ENCODE measurements around the gene FOXP1. TPM values are rescaled to one million over a fixed set of nuclear protein-coding genes. Genes with fewer than 3 reads are reported as not detected.

The FOXP1 gene
- total RNA-seq, 2 donors from 2014 or later = 42.1 to 50.0 TPM

DNA sequence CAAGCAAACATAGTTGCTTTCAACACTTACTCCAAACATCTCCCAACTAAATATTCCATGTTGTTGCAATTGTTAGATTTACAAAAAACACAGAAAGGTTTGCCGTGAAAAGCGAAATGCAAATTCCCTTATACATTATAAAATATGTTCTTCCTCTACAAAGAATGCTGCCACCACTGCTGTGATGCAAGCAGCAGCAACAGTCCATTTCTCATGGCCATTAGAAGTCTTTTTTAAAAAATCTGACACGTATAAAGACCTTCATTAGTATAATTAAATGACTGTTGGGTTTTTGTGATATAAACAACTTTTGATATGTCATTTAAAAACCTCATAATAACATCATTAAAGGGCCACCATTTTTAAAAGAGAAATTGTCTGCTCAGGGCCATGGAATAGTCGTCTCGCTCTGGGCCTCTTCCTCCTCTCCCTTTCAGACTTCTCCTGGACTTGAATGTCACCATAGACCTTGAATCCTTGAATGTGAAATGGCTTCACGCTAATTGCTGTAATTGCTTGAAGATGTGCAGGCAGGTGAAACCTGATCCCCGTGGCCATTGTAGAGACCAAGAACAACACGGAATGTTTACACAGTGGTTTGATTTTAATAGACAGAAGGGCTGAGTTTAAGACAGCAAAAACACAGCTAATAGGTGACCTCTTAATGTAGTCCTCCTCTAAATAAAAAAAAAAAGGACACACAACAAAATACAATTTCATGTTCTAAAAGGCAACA is 450.4 kb downstream of the FOXP1 start:
- ATAC-seq (no peak), DNase-seq (no peak)
- intact Hi-C loops (cut with DNase I) = loop anchor here in 1 of 2 donors (10.0 kb wide), 1 partner anchor 72 kb away; no protein-coding TSS in a partner anchor

DNA sequence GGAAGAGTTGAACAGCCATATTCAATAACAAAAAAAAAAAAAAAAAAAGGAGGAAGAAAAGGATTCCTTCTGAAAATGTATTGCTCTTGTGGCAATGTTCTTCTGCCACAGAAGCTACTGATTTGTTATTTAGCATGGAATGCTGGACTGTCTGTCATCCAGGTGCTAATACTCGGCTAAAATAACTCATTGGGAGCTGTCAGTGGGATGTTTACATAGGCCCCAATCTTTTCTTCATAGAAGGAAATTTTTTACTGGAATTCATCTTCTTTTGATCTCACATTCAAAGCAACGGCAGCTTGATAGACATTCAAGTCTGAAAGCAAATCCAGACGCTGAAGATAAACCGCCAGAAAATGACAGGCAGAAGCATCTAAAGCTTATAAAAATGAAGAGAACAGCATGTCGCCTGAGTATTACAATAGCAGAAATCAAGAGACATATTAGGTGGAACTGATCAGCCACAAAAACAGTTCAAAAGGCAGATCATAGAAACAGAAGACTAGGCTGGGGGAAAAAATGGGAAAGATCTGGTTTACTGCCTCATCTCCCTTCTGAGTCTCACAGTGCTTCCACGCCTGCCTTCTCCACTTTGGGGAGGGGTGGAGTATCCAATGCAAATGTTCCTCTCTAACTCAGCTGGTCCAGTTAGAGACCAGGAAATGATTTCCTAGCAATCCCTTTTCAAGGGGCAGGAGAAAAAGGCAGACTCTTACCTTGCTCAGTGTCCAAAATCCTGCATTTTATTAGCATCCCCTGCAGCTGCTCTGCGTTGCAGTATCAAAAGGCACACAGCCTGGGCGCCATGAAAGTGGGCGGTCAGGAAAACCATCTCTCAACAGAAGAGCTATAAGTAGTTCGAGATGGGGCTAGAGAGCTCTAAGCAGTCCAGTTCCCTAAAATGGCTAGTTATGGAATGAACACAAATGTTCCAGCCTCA is 451.9 kb downstream of the FOXP1 start:
- DNase-seq = no peak
- ATAC-seq = peak; percentile 31 to 59
- intact Hi-C loops (cut with DNase I) = loop anchor here in 1 of 2 donors (10.0 kb wide), 1 partner anchor 73 kb away; no protein-coding TSS in a partner anchor

DNA sequence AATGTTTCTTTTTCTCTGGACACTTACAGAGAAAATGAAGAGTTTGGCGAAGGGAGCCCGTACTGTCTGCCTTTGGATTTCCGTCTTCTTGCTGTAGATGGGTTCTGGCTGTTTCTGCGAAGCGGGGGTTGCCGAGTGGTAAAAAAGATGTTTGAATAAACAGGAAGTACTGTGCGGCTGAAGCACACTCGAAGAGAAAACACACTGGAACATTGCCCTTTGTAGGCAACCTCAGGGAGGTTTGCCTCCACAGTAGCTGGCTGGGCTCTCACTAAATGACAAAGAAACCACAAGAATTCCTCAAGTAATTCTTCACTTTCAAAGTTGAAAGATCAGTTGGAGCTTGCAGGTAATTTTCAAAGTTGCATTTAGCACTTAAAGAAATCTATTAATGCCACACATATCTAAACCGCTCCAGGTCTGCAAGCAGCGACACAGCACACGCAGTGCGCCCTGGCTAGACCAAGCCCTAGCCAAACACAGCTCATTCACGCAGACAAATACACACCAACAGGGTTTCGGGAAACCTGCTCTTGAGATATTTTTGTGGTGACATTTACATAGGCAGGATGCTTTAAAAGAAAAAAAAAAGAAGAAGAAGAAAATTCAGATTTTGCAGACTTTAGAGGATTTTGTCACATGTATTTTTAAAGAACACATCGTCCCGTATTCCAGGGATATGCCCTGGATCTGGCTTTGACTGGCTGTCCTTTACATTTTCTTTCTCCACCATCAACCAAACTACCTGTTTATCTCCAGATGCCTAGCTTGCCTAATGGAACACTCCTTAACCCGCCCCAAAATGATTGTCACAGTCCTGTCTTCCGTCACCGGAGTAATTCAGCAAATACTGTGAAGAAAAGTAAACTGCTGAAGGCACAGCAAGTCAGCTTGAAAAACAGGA is 452.8 kb downstream of the FOXP1 start:
- ATAC-seq (peak; percentile 72 to 74), DNase-seq (peak; percentile 70)
- intact Hi-C loops (cut with DNase I) = loop anchor here in 1 of 2 donors (10.0 kb wide), 1 partner anchor 74 kb away; no protein-coding TSS in a partner anchor

DNA sequence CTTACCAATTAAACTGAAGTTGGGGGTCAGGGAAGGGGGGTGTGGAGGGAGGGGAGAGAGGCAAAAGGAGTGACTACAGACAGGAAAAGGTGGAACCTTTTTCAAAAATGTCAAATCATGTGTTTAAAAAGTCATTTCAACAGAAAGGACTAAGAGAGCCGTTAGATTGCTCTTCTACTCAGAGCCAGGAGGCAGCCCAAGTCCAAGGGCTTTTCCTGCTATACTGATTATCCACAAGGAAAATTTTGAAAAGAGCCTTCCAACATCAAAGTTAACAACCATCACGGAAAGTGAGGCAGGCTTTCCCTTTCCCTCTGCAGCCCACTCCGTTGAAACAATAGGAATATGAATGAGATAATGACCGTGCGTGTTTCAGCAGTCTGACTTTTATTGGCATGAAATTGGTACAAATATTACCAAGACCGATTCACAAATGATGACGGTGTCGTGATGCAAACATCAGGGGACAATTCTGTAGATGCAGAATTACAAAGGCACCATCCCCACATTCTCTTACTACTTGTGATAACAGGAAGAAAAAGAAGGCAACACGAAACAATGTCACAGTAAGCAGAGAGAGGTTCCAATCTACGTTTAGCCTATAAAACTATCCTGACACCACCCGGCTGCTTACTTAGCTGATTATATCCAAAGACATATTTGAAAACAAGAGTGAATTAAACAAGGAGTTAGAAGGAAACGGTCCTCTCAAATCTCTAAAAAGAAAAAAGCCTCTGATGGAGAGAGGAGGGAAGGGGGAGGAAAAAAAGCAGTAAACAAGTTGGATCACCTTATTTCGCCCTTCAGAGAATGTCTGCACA is 453.7 kb downstream of the FOXP1 start:
- intact Hi-C loops (cut with DNase I) = loop anchor here in 1 of 2 donors (5.0 to 10.0 kb wide), 3 partner anchors 68 to 117 kb away; no protein-coding TSS in a partner anchor
- ATAC-seq (peak; percentile 10 to 23), DNase-seq (no peak)

DNA sequence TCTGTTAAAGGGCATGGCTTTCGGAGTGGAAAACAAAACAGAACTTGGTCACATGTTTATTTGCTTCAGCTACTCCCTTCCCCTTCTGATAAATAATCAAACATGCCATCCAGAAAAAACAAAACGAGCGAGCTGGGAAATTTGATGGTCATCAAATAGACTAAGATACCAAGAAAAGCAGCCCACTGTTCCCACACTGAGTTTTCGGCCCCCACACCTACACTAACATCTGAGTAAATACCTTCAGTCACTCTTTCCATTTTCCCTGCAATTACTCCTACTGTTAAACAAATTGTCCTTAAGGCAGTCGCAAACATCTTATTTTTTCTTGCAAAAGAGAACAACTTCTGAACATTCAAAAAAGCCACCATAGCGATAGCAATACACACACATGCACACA is 454.6 kb downstream of the FOXP1 start:
- ATAC-seq (peak in 1 of 2 donors; percentile 7), DNase-seq (no peak)
- intact Hi-C loops (cut with DNase I) = loop anchor here in 1 of 2 donors (5.0 kb wide), 2 partner anchors 67 to 118 kb away; no protein-coding TSS in a partner anchor

DNA sequence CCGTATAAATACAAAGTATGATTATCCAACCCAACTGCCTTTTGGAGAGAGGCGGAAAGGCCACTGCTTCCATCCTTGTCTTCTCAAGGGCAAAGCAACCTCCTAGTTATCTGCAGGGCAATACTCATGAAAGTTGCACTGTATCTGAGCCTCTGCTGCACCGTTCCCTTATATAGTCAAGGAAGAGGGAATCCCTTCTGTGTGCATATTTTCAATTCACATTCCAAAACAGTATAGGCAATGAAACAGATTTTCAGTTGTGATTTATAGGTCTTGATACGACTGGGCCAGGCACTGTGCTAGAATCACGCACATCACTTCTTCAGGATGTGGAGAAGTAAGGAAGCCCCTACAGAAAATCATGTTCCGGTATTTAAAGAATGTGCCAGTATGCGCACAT is 455.7 kb downstream of the FOXP1 start:
- no peak for DNase-seq
- peak; percentile 8 to 23 for ATAC-seq
- intact Hi-C loops (cut with DNase I) = loop anchor here in 1 of 2 donors (5.0 kb wide), 2 partner anchors 66 to 119 kb away; no protein-coding TSS in a partner anchor

DNA sequence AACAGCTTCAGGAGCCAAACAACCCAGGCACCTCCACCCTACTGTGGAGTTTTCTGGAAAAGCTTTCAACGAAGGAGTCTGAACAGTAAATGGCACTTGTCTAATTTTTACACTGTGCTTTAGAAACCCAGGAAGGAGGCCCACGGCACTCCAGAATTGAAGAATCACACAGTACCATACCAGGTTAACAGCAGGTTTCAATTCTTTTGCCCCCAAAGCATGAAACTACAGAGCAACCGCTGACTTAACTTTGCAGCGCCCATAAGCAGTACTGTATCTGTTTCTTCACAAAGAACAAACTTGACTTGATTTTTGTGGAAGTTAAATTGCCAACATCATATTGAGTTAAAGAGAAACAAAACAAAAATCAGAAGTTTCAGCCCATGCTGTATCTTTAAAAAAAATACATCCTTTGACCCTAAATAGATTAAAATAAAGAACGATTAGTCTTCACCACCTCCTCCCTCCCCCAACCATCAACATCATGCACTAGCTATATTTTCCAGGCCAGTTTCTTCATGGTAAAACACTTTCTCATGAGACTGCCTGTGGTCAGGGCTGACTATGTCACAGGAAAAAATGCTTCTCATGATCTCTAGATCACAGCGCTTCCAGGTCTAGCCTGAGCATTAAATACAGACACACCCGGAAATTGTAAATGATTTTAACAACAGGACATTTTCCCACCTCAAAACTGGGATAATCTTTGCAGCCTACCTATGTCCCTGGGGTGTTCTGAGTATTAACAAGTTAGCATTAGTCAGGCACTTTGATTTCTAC is 456.3 kb downstream of the FOXP1 start:
- intact Hi-C loops (cut with DNase I) = loop anchor here in 1 of 2 donors (5.0 kb wide), 2 partner anchors 65 to 120 kb away; no protein-coding TSS in a partner anchor
- no peak for ATAC-seq
- DNase-seq = no peak

DNA sequence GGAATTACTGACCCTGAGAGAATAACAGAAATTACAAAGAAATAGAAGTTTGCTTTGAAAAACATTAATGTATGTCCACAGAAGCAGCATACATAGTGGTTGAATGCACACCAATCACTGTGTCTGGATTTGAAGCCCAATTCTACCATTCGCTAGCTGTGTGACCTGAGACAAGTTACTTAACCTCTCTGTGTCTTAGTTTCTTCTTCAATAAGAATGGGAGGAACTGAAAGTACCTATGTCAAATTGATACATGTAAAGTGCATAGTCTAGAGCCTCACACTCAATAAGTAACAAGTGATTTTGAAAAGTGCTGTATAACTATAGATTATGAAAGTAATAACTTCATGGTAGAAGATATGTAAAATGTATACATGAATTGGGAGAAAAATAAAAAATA is 457.8 kb downstream of the FOXP1 start:
- DNase-seq (no peak), ATAC-seq (no peak)
- intact Hi-C loops (cut with DNase I) = loop anchor here in 1 of 2 donors (5.0 kb wide), 2 partner anchors 63 to 122 kb away; no protein-coding TSS in a partner anchor

DNA sequence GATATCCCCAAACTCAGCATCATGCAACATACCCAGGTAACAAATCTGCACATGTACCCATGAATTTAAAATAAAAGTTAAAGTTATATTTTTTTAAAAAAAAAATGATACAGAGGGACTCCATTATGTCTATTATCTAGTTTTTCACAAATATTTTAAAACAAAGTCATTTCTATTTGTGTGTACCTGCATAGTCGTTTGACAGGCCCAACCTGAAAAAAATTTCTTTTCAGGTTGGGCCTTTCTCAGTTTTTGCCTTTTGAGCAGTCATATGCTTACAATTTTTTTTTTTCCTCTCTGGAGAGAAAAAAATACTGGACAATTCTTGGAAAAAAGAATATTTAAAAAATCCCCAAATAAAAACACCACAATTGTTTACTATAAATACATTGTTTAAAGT is 459.5 kb downstream of the FOXP1 start:
- intact Hi-C loops (cut with DNase I) = no loop called here
- ATAC-seq (no peak), DNase-seq (no peak)

DNA sequence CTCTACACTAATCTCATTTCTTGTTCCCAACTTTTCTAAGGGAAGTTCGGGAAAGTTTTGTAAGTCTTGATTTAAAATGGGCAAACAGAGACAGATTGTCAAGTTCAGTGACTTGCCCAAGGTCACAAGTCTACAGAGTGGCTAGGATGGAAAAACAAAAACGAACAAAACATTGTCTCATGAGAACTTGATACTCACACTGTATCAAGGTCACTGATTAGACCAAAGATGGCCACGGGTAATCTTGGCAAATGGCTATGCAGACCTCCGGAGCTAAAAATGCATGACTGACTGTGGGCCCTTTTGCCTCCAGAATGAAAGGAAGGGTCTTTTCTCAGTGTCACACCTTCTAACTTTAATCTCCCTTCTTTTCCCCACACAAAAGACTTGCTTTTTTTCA is 460.9 kb downstream of the FOXP1 start:
- intact Hi-C loops (cut with DNase I) = no loop called here
- ATAC-seq (no peak), DNase-seq (no peak)

DNA sequence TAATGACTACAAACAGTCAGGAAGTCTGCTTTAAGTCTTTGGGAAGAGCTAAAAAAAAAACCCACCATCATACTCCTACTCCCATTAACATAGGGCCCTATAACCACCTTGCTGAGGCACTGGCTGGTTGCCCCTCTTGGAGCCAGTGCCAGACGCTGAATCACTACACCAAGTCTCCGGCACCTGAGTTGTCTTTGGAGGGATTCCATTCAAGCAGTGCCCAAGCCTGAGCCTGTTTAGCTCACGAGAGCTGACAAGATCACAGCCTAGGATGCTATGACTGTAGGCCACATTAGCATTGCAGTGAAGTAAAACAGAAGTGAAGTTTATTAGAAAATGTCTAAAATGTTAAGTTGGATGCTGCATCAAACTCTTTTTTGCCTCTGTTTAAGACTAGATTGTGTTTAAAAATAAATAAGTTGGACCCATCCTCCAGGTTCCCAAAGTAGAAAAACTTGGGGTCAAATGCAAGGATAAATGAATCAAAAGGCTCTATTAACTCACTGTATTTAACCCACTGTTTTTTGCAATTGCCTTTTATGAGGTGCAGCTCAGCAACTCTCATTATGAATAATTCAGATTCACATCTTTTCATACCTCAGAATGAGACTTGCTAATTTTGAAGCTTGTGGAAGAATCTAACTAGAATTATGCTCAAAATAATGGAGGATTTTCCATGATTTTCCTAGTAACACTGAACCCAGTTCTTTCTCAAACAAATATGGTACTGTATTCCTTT is 461.9 kb downstream of the FOXP1 start:
- intact Hi-C loops (cut with DNase I) = no loop called here
- ATAC-seq (peak in 1 of 2 donors; percentile 77), DNase-seq (no peak)

DNA sequence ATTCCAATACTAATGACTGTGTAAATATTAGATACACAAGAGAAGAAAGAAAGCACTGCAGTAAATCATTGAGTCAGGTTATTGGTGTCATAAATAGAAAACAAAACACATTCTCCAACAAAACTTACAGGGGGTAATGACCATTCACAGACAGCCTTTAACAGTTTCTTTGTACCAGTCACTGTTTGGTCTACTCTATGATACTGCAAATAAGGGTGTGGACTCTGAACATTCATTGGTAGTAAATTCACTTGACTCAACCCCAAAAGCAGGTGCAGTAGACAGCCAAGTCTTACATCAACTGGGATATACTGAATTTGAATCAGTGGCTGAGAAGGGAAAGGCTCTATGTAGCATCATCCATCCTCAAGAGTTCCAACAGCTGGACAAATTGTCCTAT is 463.5 kb downstream of the FOXP1 start:
- ATAC-seq (no peak), DNase-seq (no peak)
- intact Hi-C loops (cut with DNase I) = no loop called here

DNA sequence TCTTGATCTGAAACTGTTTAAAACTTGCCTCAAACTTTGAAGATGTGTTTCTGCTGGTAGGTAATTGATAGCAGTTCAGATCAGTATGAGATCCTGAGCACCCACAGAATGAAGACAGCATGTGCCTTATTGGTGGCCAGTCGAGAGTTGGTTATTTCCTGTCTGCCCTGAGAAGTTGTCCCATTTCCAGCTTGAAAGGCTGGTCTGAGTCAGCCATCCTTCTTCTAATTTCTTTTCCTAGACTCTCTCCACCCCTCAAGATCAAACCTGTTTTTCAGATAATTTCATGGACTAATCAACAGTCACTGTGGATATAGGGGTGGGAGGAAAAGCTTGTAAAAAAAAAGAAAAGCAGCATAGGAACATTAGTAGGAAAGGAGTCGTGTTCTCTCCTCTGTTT is 464.4 kb downstream of the FOXP1 start:
- peak in 1 of 2 donors; percentile 34 for ATAC-seq
- no peak for DNase-seq
- intact Hi-C loops (cut with DNase I) = no loop called here

DNA sequence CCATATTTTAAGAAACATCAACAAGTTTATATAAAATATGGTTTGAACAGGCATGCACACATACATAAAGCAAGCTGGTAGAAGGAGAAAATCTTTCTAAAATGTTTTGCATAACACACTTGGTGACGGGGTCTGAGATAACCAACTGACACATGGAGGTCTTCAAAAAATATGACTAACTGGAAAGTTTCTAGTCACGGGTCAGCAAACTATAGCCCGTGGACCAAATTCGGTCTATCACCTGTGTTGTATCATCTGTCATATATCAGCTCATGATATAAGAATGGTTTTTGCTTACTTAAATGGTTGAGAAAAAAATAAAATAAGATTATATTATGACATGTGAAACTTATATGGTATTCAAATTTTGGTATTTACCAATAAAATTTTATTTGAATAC is 465.1 kb downstream of the FOXP1 start:
- ATAC-seq = no peak
- intact Hi-C loops (cut with DNase I) = no loop called here
- no peak for DNase-seq

DNA sequence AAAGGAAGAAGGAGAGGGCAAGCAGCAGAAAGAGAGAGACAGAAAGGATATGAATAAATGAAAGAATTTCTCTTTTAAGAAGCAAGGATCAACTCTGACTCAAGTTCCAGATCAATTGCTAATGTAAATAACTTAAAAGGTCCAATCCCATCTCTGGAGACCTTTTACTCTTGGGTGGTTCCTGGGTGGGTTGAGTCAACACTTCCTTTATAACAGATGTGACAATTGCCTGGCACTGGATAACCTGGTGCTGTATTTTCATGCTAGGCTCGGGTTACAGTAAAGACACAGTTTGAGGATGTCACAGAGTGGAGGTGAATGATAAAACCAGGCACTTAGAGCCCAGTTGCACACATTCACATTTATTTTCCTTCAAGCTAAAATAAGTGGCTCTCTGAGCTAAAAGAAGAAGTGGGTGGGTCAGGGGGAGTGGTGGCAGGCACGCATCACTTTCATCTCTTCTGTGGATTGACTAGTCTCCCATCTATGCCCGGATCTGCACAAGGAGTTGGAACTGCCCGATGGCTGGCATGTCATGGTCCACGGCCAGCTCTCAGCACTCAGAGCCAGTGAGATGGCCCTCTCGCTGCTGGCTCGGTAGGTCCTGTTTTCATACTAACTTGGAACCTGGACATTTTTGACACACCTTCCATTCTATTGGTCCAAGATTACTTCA is 465.8 kb downstream of the FOXP1 start:
- DNase-seq = no peak
- peak; percentile 56 to 61 for ATAC-seq

DNA sequence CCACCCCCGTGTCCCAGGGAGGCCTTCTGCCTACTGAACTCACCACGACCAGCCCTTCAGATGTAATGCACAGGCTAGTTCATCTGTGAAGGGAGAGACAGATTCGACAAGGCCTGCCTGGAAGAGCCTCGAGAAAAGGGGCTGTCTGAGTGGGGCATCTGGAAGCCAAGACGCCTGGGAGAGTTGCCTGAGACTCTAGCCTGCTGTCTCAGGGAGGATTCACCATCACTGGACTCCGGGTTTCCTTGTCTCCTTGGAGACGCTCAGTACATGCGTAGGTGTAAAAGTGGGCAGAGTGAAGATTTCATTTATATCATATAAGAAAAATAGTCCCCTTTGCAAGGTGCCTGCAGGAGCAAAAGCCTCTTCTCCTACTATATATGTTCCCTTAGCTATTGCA is 468.9 kb downstream of the FOXP1 start:
- ATAC-seq = no peak
- DNase-seq = no peak
- intact Hi-C loops (cut with DNase I) = no loop called here

More for the DNA sequence above, 465.8 kb downstream of the FOXP1 start:
- intact Hi-C loops (cut with DNase I) = no loop called here

All from left cardiac atrium (tissue), 4 donors.